SK-N-SH (cell line): ENCODE measurements around the gene MYO18B. TPM values are rescaled to one million over a fixed set of nuclear protein-coding genes. Genes with fewer than 3 reads are reported as not detected.

Experiments
- CTCF ChIA-PET: fragments of 300-600, 350-600 bp; formaldehyde crosslinking; extraction: SDS; loops from one replicate; lab custom pipeline; 2021; lab: Yijun Ruan, JAX
- POLR2A ChIA-PET: fragments of 350-600 bp; sonication (Branson Sonifier 250); formaldehyde crosslinking; extraction: SDS; loops from one replicate; lab custom pipeline; 2020; ENCODE audit warnings: antibody characterized with exemption, inconsistent platforms; lab: Yijun Ruan, JAX
- DNase-seq: peaks from one replicate; pipeline ENCODE4 v3.0.0; 2012
- H2AFZ ChIP-seq: fragments of 200-600 bp; sonication (generic); 2 replicates; pipeline ENCODE4 v1.8.1; 2016; ENCODE audit warnings: antibody characterized with exemption, mild to moderate bottlenecking, low read depth
- H3F3A ChIP-seq: fragments of 200-600 bp; sonication (generic); replicated peaks from 2 replicates; pipeline ENCODE3; 2016; ENCODE audit warnings: antibody characterized with exemption, mild to moderate bottlenecking; ENCODE audit not compliant: insufficient read depth
- H3K27ac ChIP-seq, 2 experiments: fragments of 200-500 bp in 1 of 2; fragments of 200-600 bp in 1 of 2; sonication (Bioruptor generic) in 1 of 2; sonication (generic), shearing (Covaris generic) in 1 of 2; 2 replicates each; pipeline versions ENCODE4 v1.5.1 to v1.6.1; 2014 to 2016; ENCODE audit warnings: low read depth in 2 of 2, inconsistent platforms in 1 of 2, low read length in 1 of 2, mild to moderate bottlenecking in 1 of 2, mixed read lengths in 1 of 2
- H3K27me3 ChIP-seq: fragments of 200-600 bp; sonication (generic), shearing (Covaris generic); 2 replicates; pipeline ENCODE4 v1.6.1; 2016; ENCODE audit warnings: mixed run types; ENCODE audit not compliant: insufficient read depth
- H3K36me3 ChIP-seq, 2 experiments: fragments of 200-500 bp in 1 of 2; fragments of 200-600 bp in 1 of 2; sonication (Bioruptor generic) in 1 of 2; sonication (generic) in 1 of 2; replicated peaks in 1 of 2; 2 replicates each; pipeline versions ENCODE3 to v1.5.1; 2014 to 2016; ENCODE audit warnings: low read length in 1 of 2, mild to moderate bottlenecking in 1 of 2; ENCODE audit not compliant: insufficient read depth in 2 of 2, control insufficient read depth in 1 of 2
- H3K4me1 ChIP-seq, 2 experiments: fragments of 200-500 bp in 1 of 2; fragments of 200-600 bp in 1 of 2; sonication (Bioruptor generic) in 1 of 2; sonication (generic), shearing (Covaris generic) in 1 of 2; 2 replicates each; pipeline versions ENCODE4 v1.5.1 to v1.6.1; 2014 to 2016; ENCODE audit warnings: low read depth in 1 of 2, low read length in 1 of 2, mixed run types in 1 of 2; ENCODE audit not compliant: insufficient read depth in 2 of 2, control insufficient read depth in 1 of 2
- H3K4me2 ChIP-seq: fragments of 200-600 bp; sonication (generic), shearing (Covaris generic); 2 replicates; pipeline ENCODE4 v1.6.1; 2017; ENCODE audit warnings: mixed run types
- H3K4me3 ChIP-seq, 2 experiments: fragments of 200-500 bp in 1 of 2; fragments of 200-600 bp in 1 of 2; sonication (Bioruptor generic) in 1 of 2; sonication (generic), shearing (Covaris generic) in 1 of 2; 2 replicates each; pipeline versions ENCODE4 v1.5.1 to v1.8.1; 2014 to 2016; ENCODE audit warnings: low read depth in 2 of 2, inconsistent platforms in 1 of 2, low read length in 1 of 2, mild to moderate bottlenecking in 1 of 2, mixed read lengths in 1 of 2, moderate library complexity in 1 of 2
- H3K79me2 ChIP-seq: fragments of 200-600 bp; sonication (generic); 2 replicates; pipeline ENCODE4 v1.8.1; 2017; ENCODE audit warnings: mild to moderate bottlenecking; ENCODE audit not compliant: insufficient read depth
- H3K9ac ChIP-seq: fragments of 200-600 bp; sonication (generic); 2 replicates; pipeline ENCODE4 v1.6.1; 2017; ENCODE audit warnings: mixed run types
- H3K9me2 ChIP-seq: fragments of 200-600 bp; sonication (generic); 2 replicates; pipeline ENCODE4 v1.6.1; 2017; ENCODE audit warnings: mixed run types
- H3K9me3 ChIP-seq: fragments of 200-600 bp; sonication (generic); 2 replicates; pipeline ENCODE4 v1.6.1; 2017; ENCODE audit warnings: mixed run types, mild to moderate bottlenecking, moderate library complexity
- H4K20me1 ChIP-seq: fragments of 200-600 bp; sonication (generic); 2 replicates; pipeline ENCODE4 v1.6.1; 2017; ENCODE audit warnings: mild to moderate bottlenecking, mixed run types; ENCODE audit not compliant: insufficient read depth
- CHD2 ChIP-seq: fragments of 150-350 bp; IDR thresholded peaks from 2 replicates; pipeline ENCODE4 v1.6.1; 2018; ENCODE audit warnings: low read length; ENCODE audit not compliant: partially characterized antibody
- ELF1 ChIP-seq: IDR thresholded peaks from 2 replicates; pipeline ENCODE4 v1.4.0; 2012
- EZH2phosphoT487 ChIP-seq: fragments of 200-600 bp; sonication (generic); IDR thresholded peaks from 2 replicates; pipeline ENCODE4 v1.6.1; 2017; ENCODE audit warnings: low read depth, mixed run types, mild to moderate bottlenecking, antibody characterized with exemption, moderate library complexity, borderline replicate concordance
- FOXJ3 ChIP-seq: sonication (generic); formaldehyde crosslinking; IDR thresholded peaks from 2 replicates; pipeline ENCODE4 v1.5.1; 2020; ENCODE audit warnings: mild to moderate bottlenecking, missing genetic modification reagents
- FOXM1 ChIP-seq: IDR thresholded peaks from 2 replicates; pipeline ENCODE4 v1.4.0; 2012; ENCODE audit warnings: low read depth, mild to moderate bottlenecking
- GABPA ChIP-seq: IDR thresholded peaks from 2 replicates; pipeline ENCODE4 v1.4.0; 2012; ENCODE audit warnings: low read depth, mild to moderate bottlenecking
- GATA2 ChIP-seq: sonication (generic); formaldehyde crosslinking; IDR thresholded peaks from 2 replicates; pipeline ENCODE4 v1.5.0; 2020; ENCODE audit warnings: mild to moderate bottlenecking, missing genetic modification reagents
- JUND ChIP-seq: IDR thresholded peaks from 2 replicates; pipeline ENCODE4 v1.4.0; 2012
- MEF2A ChIP-seq: IDR thresholded peaks from 2 replicates; pipeline ENCODE4 v1.4.0; 2012; ENCODE audit warnings: low read depth, borderline replicate concordance
- MXI1 ChIP-seq: IDR thresholded peaks from 2 replicates; pipeline ENCODE4 v1.6.1; 2012; ENCODE audit warnings: mild to moderate bottlenecking, low read depth, low read length, improper control_type of control experiment
- NFIC ChIP-seq: IDR thresholded peaks from 2 replicates; pipeline ENCODE4 v1.4.0; 2012; ENCODE audit warnings: borderline replicate concordance
- NRF1 ChIP-seq: IDR thresholded peaks from 2 replicates; pipeline ENCODE4 v1.6.1; 2012; ENCODE audit warnings: low read depth, mild to moderate bottlenecking, low read length
- RAD21 ChIP-seq: IDR thresholded peaks from 2 replicates; pipeline ENCODE4 v1.6.1; 2012; ENCODE audit warnings: mild to moderate bottlenecking, low read length
- RFX5 ChIP-seq: IDR thresholded peaks from 2 replicates; pipeline ENCODE4 v1.6.1; 2012; ENCODE audit warnings: mild to moderate bottlenecking, improper control_type of control experiment, low read length
- SIN3A ChIP-seq: IDR thresholded peaks from 2 replicates; pipeline ENCODE4 v1.6.1; 2012; ENCODE audit warnings: low read depth, mild to moderate bottlenecking, low read length, moderate library complexity, borderline replicate concordance
- WGBS: methylation state at CpG from one replicate; pipeline ENCODE4 v1.1.6; 2017; ENCODE audit warnings: low lambda C conversion rate; 5-methylcytosine and 5-hydroxymethylcytosine counted together
- polyA plus RNA-seq, 3 experiments: library from polyadenylated mRNA; depleted of rRNA; stranded (reverse); fragments of >200 nt; gene quantifications; 2 replicates each; pipeline ENCODE4 v1.2.3, GENCODE V29; 2012
- TF ChIP-seq, protein P1 (sequence below): IDR thresholded peaks from 2 replicates; pipeline ENCODE4 v1.4.0; 2012; ENCODE audit warnings: low read depth
- TF ChIP-seq, protein P2 (sequence below): IDR thresholded peaks from 2 replicates; pipeline ENCODE4 v1.4.0; 2012; ENCODE audit warnings: low read depth, borderline replicate concordance
- TF ChIP-seq, protein P3 (sequence below): fragments of 150-350 bp; IDR thresholded peaks from 2 replicates; pipeline ENCODE4 v1.6.1; 2016; ENCODE audit warnings: mild to moderate bottlenecking, low read depth, low read length
- TF ChIP-seq, protein P4 (sequence below): IDR thresholded peaks from 2 replicates; pipeline ENCODE4 v1.6.1; 2012; ENCODE audit warnings: mild to moderate bottlenecking, low read depth, low read length, moderate library complexity
- TF ChIP-seq, protein P5 (sequence below): IDR thresholded peaks from 2 replicates; pipeline ENCODE4 v1.4.0; 2012; ENCODE audit warnings: low read depth, borderline replicate concordance

MYO18B gene
- polyA plus RNA-seq, 1 of the 3 experiments (the other 2 are of a cell fraction): 0.05 TPM

DNA sequence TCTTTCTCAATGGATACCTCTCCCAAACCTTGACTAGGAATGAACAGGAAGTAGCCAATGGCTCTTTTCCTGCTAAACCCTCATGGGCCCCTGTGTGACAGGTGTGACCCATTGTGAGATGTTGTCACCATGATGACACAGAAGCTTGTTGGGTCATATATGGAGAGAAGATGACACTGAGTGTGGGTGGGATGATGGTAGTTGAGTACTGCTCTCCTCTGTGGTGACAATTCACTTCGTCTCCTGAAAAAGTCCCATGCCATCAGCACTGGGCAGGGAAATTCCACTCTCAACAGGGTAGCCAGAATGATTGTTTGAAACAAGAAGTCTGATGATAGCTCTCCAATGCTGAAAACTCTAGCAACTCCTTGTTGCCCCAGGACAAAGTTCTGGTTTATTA is 333.3 kb downstream of the MYO18B start:
- H3K4me3 ChIP-seq: no peak overlapping the region
- no peaks in the 10 kb centered on the region for H3K79me2 ChIP-seq
- no peak overlapping the region for H3K9ac ChIP-seq
- H4K20me1 ChIP-seq: no peaks in the 10 kb centered on the region
- TF ChIP-seq EZH2phosphoT487: no peak
- TF ChIP-seq, protein P1, sequence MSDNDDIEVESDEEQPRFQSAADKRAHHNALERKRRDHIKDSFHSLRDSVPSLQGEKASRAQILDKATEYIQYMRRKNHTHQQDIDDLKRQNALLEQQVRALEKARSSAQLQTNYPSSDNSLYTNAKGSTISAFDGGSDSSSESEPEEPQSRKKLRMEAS: no peak
- TF ChIP-seq, protein P2, sequence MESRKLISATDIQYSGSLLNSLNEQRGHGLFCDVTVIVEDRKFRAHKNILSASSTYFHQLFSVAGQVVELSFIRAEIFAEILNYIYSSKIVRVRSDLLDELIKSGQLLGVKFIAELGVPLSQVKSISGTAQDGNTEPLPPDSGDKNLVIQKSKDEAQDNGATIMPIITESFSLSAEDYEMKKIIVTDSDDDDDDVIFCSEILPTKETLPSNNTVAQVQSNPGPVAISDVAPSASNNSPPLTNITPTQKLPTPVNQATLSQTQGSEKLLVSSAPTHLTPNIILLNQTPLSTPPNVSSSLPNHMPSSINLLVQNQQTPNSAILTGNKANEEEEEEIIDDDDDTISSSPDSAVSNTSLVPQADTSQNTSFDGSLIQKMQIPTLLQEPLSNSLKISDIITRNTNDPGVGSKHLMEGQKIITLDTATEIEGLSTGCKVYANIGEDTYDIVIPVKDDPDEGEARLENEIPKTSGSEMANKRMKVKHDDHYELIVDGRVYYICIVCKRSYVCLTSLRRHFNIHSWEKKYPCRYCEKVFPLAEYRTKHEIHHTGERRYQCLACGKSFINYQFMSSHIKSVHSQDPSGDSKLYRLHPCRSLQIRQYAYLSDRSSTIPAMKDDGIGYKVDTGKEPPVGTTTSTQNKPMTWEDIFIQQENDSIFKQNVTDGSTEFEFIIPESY: no peak
- TF ChIP-seq JUND: no peak
- TF ChIP-seq, protein P3, sequence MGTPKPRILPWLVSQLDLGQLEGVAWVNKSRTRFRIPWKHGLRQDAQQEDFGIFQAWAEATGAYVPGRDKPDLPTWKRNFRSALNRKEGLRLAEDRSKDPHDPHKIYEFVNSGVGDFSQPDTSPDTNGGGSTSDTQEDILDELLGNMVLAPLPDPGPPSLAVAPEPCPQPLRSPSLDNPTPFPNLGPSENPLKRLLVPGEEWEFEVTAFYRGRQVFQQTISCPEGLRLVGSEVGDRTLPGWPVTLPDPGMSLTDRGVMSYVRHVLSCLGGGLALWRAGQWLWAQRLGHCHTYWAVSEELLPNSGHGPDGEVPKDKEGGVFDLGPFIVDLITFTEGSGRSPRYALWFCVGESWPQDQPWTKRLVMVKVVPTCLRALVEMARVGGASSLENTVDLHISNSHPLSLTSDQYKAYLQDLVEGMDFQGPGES: no peak
- TF ChIP-seq RAD21: no peak
- TF ChIP-seq ELF1: no peak
- no peak overlapping the region for H2AFZ ChIP-seq
- ChIA-PET CTCF (interaction anchor here (1.2 to 4.7 kb wide), 3 partner anchors 10 to 255 kb away, joined by 3 to 20 read pairs (median 5); no protein-coding TSS in a partner anchor), POLR2A (no interaction called here)
- DNase-seq: no peak
- H3K4me1 ChIP-seq: no peaks in the 10 kb centered on the region
- H3K4me2 ChIP-seq: no peak overlapping the region
- H3F3A ChIP-seq: no peaks in the 10 kb centered on the region
- H3K27me3 ChIP-seq: no peaks in the 10 kb centered on the region
- WGBS: 7% methylated on average over 1 of the region's 1 CpG
- H3K9me2 ChIP-seq: no peaks in the 10 kb centered on the region
- H3K9me3 ChIP-seq: no peaks in the 10 kb centered on the region; the same call in 1 of the 2 replicates
- H3K36me3 ChIP-seq: no peaks in the 10 kb centered on the region
- no peak overlapping the region for H3K27ac ChIP-seq

DNA sequence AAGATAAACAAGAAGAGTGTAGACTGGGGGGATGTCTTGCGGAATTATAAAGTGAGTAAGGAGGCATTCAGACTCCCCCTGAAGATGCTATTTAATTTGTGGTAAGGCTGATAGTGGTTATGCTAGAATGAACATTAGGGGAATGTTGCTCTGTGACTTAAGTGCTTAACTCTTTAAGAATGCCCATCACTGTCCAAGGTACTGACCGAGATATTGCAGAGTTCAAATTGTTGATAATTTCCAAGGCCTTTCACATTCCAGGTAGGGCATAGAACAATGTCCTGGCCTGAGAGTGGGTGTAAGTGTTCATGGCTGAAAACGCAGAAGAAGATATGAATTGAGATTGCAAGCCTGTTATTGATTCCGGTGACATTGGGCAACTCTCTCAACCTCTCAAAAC is 337.0 kb downstream of the MYO18B start:
- H3K9me2 ChIP-seq: no peaks in the 10 kb centered on the region
- 32% methylated on average over 4 of the region's 4 CpGs for WGBS
- no peaks in the 10 kb centered on the region for H3K27me3 ChIP-seq
- no peaks in the 10 kb centered on the region for H4K20me1 ChIP-seq
- CTCF ChIA-PET: interaction anchor here (2.4 kb wide), 1 partner anchor 251 kb away, joined by 8 read pairs; no protein-coding TSS in a partner anchor
- no peaks in the 10 kb centered on the region for H3K4me1 ChIP-seq
- POLR2A ChIA-PET: no interaction called here
- no peak for DNase-seq
- no peaks in the 10 kb centered on the region for H3K36me3 ChIP-seq
- TF ChIP-seq GATA2 (no peak), FOXM1 (no peak), CHD2 (no peak), GABPA (no peak), MEF2A (no peak), JUND (no peak), MXI1 (no peak), ELF1 (no peak), SIN3A (no peak), NFIC (no peak), FOXJ3 (CRISPR knock-in tag) (no peak), NRF1 (no peak), RFX5 (no peak), EZH2phosphoT487 (no peak)
- TF ChIP-seq, protein P1: no peak
- TF ChIP-seq, protein P4, sequence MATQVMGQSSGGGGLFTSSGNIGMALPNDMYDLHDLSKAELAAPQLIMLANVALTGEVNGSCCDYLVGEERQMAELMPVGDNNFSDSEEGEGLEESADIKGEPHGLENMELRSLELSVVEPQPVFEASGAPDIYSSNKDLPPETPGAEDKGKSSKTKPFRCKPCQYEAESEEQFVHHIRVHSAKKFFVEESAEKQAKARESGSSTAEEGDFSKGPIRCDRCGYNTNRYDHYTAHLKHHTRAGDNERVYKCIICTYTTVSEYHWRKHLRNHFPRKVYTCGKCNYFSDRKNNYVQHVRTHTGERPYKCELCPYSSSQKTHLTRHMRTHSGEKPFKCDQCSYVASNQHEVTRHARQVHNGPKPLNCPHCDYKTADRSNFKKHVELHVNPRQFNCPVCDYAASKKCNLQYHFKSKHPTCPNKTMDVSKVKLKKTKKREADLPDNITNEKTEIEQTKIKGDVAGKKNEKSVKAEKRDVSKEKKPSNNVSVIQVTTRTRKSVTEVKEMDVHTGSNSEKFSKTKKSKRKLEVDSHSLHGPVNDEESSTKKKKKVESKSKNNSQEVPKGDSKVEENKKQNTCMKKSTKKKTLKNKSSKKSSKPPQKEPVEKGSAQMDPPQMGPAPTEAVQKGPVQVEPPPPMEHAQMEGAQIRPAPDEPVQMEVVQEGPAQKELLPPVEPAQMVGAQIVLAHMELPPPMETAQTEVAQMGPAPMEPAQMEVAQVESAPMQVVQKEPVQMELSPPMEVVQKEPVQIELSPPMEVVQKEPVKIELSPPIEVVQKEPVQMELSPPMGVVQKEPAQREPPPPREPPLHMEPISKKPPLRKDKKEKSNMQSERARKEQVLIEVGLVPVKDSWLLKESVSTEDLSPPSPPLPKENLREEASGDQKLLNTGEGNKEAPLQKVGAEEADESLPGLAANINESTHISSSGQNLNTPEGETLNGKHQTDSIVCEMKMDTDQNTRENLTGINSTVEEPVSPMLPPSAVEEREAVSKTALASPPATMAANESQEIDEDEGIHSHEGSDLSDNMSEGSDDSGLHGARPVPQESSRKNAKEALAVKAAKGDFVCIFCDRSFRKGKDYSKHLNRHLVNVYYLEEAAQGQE: no peak
- TF ChIP-seq, protein P5, sequence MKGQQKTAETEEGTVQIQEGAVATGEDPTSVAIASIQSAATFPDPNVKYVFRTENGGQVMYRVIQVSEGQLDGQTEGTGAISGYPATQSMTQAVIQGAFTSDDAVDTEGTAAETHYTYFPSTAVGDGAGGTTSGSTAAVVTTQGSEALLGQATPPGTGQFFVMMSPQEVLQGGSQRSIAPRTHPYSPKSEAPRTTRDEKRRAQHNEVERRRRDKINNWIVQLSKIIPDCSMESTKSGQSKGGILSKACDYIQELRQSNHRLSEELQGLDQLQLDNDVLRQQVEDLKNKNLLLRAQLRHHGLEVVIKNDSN: no peak
- H3K4me2 ChIP-seq: no peak overlapping the region
- no peak overlapping the region for H3K27ac ChIP-seq
- H3K9me3 ChIP-seq: no peaks in the 10 kb centered on the region; the same call in 1 of the 2 replicates
- no peaks in the 10 kb centered on the region for H3F3A ChIP-seq
- no peak overlapping the region for H3K4me3 ChIP-seq
- H3K9ac ChIP-seq: no peak overlapping the region
- no peaks in the 10 kb centered on the region for H3K79me2 ChIP-seq
- H2AFZ ChIP-seq: no peak overlapping the region
